ENCODE measurements around the gene CYP11A1.
A peak's percentile ranks its signal among the peaks of the same experiment; 100 is the strongest.
"Not testable (repeated sequence)": the region's sequence is repeated elsewhere in the genome, so short reads cannot be mapped to it uniquely, and the experiment has no call there.

Gene CYP11A1

GRCh38 chr15:74373056-74373650 is 5.7 kb upstream of the CYP11A1 start:
- no peak for DNase-seq

- no peak for DNase-seq
Observed at GRCh38 chr15:74370471-74370870, 3.0 kb upstream of the CYP11A1 start.

- DNase-seq = no peak
Observed at GRCh38 chr15:74369756-74370155, 2.3 kb upstream of the CYP11A1 start.

GRCh38 chr15:74369084-74369745 is 1.8 kb upstream of the CYP11A1 start:
- no peak for DNase-seq

GRCh38 chr15:74368121-74368520 is 675 bp upstream of the CYP11A1 start:
- no peak for DNase-seq

DNA sequence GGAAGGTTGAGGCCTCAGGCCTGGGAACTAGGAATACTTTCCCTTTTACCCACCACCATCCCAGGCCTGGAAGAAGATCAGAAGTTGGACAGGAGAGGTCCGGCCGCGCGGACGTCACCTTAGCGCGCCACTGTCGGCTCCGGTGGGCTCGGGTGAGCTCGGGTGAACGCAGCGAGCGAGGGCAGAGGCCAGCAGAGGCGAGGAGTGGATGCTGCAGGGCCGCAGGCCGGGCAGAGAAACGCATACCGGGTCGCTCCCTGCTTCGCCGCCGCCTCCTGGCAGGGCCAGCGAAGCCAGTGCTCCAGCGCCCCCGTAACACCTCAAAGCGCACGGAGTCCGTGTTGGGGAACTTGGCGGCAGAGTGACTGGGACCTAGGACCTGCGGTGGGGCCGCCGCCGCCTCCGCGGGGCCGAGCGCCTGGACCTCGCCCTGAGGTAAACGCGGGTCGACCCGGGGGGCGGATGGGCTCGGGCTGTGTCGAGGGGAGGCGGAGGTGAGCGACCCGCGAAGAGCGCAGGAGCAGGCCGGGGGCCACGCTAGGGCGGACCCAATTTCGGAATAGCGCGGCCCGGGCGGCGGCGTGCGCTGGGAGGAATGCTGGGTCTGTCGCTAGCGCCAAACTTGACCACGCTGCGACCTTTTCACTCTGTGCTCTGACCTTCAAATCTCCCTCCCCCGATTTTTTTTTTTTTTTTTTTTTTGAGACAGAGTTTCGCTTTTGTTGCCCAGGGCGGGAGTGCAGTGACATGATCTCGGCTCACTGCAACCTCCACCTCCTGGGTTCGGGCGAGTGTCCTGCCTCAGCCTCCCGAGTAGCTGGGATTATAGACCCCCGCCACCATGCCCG is 1.6 kb downstream of the CYP11A1 start:
- DNase-seq = peak; percentile 39

DNA sequence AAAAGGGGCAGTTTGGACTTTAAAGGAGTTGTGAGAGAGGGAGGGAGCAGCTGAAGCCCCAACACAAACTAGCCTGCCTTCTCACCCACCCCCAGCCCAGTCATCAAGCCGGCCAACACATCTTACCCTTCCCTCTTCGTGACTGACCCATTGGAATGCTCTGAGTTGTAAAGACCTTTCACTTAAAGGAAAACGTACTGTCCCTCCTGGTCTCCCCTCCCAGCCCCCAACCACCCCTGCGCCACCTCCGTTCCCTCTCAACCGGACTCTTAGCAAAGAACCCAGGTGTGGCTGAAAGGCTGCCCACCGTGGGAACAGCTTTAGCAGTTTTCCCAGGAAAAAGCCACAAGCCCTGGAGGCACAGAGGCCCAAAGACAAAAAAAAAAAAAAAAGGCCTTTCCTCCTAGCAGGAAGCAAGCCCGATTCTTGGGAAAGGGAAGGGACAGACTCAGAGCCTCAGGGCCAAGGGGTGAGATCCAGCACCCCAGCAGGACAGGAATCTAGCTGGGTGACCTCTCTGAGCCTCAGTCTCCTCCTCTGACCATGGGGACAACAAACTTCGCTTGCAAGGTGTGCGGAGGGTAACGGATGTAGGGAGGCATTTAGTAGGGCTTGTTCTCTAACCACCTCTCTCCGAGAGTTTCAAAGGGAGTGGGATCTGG is 2.4 kb downstream of the CYP11A1 start:
- no peak for DNase-seq

DNA sequence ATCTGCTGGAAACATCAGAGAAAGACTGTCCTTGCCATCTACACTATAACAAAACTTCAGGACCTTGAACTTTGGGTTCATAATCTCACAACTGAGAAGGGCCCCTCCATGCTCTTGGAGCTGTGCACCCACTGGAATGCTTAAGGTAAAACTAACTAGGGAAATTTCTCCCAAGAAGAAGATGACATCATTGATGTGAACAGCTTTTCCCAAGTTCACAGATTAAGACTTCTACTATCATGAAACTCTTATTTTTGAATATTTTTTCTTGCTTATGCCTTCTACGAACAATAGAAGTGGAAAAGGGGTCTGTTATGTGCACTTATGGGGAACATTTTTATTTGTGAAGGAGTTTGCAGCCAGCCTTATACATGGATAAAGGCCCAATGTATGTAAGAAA is 5.0 kb downstream of the CYP11A1 start:
- no peak for DNase-seq

GRCh38 chr15:74360855-74361254 is 6.6 kb downstream of the CYP11A1 start:
- DNase-seq = not testable (repeated sequence)

- DNase-seq = not testable (repeated sequence)
Observed at GRCh38 chr15:74359376-74359775, 8.1 kb downstream of the CYP11A1 start.

- DNase-seq = not testable (repeated sequence)
Observed at GRCh38 chr15:74357514-74357913, 9.9 kb downstream of the CYP11A1 start.

DNA sequence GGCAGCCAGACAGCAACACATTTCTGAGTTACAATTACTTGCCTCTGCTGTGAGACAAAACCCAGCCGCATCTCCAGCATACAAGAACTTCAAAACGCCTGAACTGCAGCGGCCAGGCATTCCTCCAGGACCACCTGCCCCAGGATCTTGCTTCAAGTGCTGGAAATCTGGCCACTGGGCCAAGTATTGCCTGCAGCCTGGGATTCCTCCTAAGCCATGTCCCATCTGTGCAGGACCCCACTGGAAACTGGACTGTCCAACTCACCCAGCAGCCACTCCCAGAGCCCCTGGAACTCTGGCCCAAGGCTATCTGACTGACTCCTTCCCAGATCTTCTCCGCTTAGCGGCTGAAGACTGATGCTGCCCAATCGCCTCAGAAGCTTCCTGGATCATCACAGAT is 11.4 kb downstream of the CYP11A1 start:
- not testable (repeated sequence) for DNase-seq

- not testable (repeated sequence) for DNase-seq
Observed at GRCh38 chr15:74353992-74354391, 13.5 kb downstream of the CYP11A1 start.

DNA sequence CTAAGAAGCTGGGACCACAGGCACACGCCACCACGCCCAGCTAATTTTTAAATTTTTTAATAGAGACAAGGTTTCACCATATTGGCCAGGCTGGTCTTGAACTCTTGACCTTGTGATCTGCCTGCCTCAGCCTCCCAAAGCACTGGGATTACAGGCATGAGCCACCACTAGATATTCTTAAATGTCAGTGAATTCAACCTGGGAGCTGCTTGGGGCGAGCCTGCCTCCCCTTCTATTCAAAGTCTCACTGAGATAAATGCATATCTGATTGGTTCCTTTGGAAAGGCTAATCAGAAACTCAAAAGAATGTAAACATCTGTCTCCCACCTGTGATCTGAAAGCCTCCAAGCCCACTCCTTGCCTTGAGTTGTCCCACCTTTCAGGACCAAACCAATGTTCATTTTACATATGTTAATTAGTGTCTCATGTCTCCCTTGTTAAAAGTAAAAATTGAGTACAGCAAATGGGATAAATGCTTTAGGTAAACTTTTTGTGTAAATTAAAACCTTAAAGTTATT is 15.0 kb downstream of the CYP11A1 start:
- no peak for DNase-seq

GRCh38 chr15:74351670-74352069 is 15.8 kb downstream of the CYP11A1 start:
- DNase-seq = no peak

GRCh38 chr15:74350295-74351275 is 16.9 kb downstream of the CYP11A1 start:
- DNase-seq = no peak

GRCh38 chr15:74349241-74349778 is 18.1 kb downstream of the CYP11A1 start:
- no peak for DNase-seq

GRCh38 chr15:74347757-74348250 is 19.6 kb downstream of the CYP11A1 start:
- no peak for DNase-seq

GRCh38 chr15:74345051-74345450 is 22.4 kb downstream of the CYP11A1 start:
- peak; percentile 28 for DNase-seq

GRCh38 chr15:74343797-74344127 is 23.7 kb downstream of the CYP11A1 start:
- DNase-seq = no peak

- DNase-seq = no peak
Observed at GRCh38 chr15:74343127-74343796, 24.2 kb downstream of the CYP11A1 start.

All from stimulated activated CD4-positive, alpha-beta T cell treated with anti-CD3 and anti-CD28 coated beads, Interleukin-15, amount 100 ng/mL, for 24 hours (primary cell).